Stimulated activated CD4-positive, alpha-beta T cell treated with anti-CD3 and anti-CD28 coated beads, TNF-alpha, amount 100 ng/mL, for 1 hour (primary cell): ENCODE results near the gene NFKB1.
"Not testable (repeated sequence)": the region's sequence is repeated elsewhere in the genome, so short reads cannot be mapped to it uniquely, and the experiment has no call there.

Experiments used
- DNase-seq, 3 donors: peaks; one replicate each; pipeline ENCODE4 v3.0.0-alpha.2; 2020; ENCODE audit warnings: low read depth in 3 of 3, low spot score in 1 of 3

Gene NFKB1

GRCh38 chr4:102560571-102561341, 59.6 kb downstream of the NFKB1 start:
- DNase-seq, result no peak

GRCh38 chr4:102563000-102563399, 61.8 kb downstream of the NFKB1 start:
- DNase-seq, result no peak

GRCh38 chr4:102564399-102565059, 63.4 kb downstream of the NFKB1 start:
- no peak for DNase-seq

DNA sequence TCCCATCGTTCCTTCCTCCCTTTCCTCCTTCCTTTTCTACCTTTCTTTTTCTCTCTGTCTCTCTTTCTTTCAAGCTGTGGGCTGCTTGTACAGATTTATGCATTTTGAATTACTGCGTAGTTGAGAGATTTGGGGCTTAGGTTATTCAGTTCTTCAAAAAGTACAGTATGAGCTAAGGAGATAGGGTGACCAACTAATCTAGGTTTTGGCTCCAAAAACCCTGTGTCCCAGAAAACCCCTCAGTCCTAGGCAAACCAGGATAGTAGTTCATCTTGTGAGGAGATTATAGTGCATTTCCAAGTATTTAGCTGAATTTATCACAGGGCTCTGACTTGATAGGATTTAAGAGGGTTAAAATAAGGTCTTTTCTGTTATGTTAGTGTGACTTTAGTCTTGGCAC, 64.5 kb downstream of the NFKB1 start:
- DNase-seq, result no peak

- no peak for DNase-seq
Measured at GRCh38 chr4:102566426-102566825, 65.3 kb downstream of the NFKB1 start.

GRCh38 chr4:102567427-102567826, 66.3 kb downstream of the NFKB1 start:
- no peak for DNase-seq

GRCh38 chr4:102569200-102569599, 68.0 kb downstream of the NFKB1 start:
- DNase-seq, result no peak

GRCh38 chr4:102570211-102570610, 69.1 kb downstream of the NFKB1 start:
- not testable (repeated sequence) for DNase-seq

DNA sequence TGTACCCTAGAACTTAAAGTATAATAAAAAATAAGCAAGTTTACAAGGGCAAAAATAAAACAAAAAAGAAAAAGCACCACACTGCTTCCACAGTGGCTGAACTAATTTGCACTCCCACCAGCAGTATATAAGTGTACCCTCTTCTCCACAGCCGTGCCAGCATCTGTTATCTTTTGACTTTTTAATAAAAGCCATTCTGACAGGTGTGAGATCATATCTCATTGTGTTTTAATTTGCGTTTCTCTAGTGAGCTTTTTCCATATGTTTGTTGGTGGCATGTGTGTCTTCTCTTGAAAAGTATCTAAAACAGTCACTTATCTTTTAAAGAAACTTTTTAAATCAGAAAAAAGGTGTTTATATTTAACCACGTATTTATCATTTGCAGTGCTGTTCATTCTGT, 71.3 kb downstream of the NFKB1 start:
- no peak for DNase-seq

DNA sequence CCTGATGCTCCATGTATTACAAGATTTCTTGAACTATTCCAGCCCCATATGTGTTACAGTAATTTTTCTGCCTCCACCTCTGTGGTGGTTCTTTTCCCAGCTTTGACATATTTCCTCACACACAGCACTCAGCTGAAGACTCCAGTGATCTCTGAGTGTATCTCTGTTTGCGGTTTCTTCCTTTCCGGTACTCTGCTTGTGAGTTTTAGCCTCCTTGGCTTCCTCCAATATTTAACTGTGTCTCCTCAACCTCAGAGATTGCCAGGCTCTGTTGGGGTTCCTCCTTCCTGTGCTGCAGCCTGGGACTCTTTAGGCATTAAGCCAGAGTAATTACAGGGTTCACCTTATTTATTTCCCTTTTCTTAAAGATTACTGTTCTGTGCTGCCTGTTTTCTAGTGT, 73.2 kb downstream of the NFKB1 start:
- DNase-seq, result no peak

GRCh38 chr4:102575369-102576129, 74.4 kb downstream of the NFKB1 start:
- DNase-seq, result no peak

- no peak for DNase-seq
Measured at GRCh38 chr4:102578270-102578669, 77.1 kb downstream of the NFKB1 start.

DNA sequence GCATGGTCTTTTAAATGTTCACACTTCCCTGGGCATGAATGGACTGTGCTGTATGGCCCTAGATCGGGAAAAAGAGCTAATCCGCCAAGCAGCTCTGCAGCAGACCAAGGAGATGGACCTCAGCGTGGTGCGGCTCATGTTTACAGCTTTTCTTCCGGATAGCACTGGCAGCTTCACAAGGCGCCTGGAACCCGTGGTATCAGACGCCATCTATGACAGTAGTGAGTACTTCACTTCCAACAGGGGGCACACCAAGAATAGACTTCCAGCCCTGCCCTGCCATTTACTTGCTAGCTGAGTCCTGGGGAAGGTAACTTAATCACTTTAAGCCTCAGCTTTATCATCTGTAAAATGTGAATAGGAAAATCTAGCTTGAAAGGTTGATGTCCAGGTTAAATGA, 77.7 kb downstream of the NFKB1 start:
- no peak for DNase-seq

GRCh38 chr4:102579794-102580462, 78.8 kb downstream of the NFKB1 start:
- no peak for DNase-seq

DNA sequence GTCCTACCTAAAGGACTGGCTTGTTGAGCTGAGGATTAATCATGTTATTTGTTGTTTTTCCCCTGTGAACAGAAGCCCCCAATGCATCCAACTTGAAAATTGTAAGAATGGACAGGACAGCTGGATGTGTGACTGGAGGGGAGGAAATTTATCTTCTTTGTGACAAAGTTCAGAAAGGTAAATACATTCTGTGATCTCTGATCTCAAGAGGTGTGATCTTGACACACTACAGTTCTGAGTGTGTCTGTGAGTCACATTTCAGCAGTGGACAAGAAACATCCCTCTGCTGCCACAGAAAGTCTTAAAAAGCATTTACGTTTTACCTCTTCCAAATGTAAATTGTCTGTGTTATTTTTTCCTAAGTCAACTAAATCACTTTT, 79.3 kb downstream of the NFKB1 start:
- DNase-seq, result no peak

DNA sequence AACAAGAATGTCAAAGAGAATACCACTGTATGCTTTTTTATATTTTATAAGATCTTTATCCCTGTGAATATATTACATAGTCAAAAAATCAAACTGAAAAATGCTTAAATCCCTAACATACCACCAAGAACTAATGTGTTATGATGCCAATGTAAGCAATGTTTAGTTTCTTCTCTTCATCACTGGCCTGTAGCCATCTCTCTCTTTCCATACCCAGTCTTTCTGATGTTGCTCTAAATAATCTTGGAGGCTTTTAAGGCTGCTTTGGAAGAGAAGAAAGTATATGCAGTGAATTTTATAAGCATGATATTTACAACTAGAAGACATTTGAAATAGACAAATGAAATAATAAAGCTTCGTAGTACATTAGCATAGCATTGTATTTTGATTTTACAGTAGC, 82.9 kb downstream of the NFKB1 start:
- DNase-seq, result no peak

- no peak for DNase-seq
Measured at GRCh38 chr4:102585329-102585728, 84.2 kb downstream of the NFKB1 start.

- no peak for DNase-seq
Measured at GRCh38 chr4:102586002-102586643, 85.0 kb downstream of the NFKB1 start.

DNA sequence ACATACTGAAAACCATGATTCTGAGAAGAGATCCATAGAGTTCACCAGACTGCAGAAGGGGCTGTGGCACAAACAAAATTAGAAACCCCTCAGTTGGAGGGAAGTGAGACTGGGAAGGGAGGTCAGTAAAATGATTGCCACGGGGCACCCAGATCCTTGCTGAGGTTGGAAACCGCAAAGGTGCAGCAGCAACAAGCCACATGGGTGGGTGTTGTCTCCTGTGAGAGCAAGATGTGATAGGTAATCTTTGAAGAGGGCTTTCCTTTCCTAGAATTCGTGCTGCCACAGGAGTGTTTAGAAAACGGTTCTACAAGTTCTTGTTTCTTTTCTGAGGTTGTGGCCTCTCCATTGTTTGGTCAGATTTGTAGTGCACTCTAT, 85.5 kb downstream of the NFKB1 start:
- no peak for DNase-seq

GRCh38 chr4:102589743-102590142, 88.6 kb downstream of the NFKB1 start:
- no peak for DNase-seq

DNA sequence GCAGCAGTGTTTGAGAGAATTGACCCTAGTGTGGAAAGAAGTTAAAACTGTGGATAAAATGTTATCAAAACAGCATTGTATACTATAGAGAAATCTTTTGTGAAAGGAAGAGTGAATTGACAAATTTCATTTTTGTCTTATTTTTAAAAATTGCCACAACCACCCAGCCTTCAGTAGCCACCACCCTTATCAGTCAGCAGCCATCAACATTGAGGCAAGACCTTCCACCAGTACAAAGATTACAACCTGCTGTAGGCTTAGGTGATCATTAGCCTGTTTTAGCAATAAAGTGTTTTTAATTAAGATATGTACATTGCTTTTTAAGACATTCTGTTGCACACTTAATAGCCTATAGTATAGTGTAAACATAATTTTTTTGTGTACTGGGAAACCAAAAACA, 91.1 kb downstream of the NFKB1 start:
- DNase-seq, result no peak
